Measurements from ENCODE around the gene FAM186B.

Gene FAM186B

GRCh38 chr12:49609059-49609874, 3.8 kb upstream of the FAM186B start:
- no peak for DNase-seq (ENCODE audit: low spot score)

DNA sequence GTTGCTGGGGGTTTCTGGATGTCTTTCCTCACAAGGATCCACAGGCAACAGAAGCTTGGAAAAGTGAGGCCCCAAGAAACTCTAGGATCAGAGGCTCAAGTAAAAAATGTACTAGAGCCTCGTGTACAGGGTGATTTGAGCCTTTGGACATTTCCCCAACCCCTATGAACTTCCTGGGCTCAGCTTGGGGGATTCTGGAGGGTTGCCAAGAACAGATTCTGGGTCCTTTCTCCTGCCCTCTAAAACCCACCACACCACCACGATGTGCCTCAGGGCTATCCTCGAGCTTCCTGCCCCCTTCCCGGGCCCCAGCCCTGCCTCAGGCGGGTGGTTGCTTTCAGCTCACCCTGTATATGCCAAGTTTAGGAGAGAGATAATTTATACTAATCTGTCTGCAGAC, 583 bp downstream of the FAM186B start:
- no peak for DNase-seq (ENCODE audit: low spot score)

- DNase-seq (ENCODE audit: low spot score): no peak
Observed at GRCh38 chr12:49603721-49604120, 1.7 kb downstream of the FAM186B start.

DNA sequence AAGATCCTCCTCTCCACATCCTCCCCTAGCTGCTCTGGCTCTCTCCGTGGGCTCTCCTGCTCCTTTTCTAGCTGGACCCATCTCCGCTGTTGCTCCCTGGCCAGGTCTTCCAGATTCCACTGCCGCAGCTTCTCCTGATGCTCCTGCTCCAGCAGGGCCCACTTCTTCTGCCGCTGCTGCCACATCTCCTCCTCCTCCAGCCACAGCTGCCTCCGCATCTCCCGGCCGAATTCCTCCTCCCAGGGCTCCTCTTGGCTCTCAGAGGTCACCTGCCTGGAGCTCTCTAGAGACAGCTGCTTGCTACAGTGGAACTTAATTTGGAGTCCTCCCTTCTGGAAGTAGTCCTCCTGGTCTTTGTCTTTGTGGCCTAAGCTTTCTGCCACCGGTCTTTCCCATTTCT, 5.5 kb downstream of the FAM186B start:
- DNase-seq (ENCODE audit: low spot score): no peak

GRCh38 chr12:49598527-49598926, 6.9 kb downstream of the FAM186B start:
- DNase-seq (ENCODE audit: low spot score): no peak

- DNase-seq (ENCODE audit: low spot score): no peak
Observed at GRCh38 chr12:49588721-49589516, 16.5 kb downstream of the FAM186B start.

GRCh38 chr12:49588281-49588680, 17.2 kb downstream of the FAM186B start:
- DNase-seq (ENCODE audit: low spot score): no peak

DNA sequence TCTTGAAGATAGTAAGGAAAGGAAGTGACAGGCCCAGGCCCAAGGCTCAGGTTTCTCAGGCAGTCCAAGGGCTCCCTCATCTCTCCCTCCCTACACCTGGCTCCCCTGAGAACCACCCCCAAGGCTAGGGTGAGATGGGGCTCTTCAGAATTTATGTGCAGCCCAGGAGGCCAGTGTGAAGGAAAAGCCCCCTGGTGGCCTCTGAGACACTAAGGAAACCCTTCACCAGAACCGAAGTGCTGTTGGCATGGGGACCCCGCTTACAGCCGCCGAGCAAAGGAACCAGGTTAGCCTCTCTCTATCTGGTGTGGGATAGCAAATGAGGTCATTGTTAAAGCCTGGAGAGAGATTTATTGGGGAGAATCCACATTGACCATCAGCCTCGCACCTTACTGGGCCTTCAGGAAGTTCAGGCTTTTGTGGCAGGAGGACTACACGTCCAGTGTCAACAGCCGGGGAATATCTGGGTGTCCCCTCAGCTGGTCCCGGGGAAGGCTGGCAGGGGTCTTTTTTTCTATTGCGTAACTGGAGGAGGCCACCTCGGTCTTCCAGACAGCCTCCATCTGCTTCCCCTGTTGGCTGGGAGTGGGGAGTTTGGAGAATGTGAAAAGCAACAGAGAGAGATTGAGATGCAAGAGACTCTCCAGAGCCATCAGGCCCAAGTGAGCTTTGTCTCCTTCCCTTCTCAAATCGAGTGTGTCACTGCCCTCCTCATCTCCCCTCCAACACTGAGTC, 18.1 kb downstream of the FAM186B start:
- peak; percentile 23 for DNase-seq (ENCODE audit: low spot score)

- no peak for DNase-seq (ENCODE audit: low spot score)
Observed at GRCh38 chr12:49585477-49586459, 19.7 kb downstream of the FAM186B start.

- DNase-seq (ENCODE audit: low spot score): no peak
Observed at GRCh38 chr12:49584591-49584990, 20.8 kb downstream of the FAM186B start.

DNA sequence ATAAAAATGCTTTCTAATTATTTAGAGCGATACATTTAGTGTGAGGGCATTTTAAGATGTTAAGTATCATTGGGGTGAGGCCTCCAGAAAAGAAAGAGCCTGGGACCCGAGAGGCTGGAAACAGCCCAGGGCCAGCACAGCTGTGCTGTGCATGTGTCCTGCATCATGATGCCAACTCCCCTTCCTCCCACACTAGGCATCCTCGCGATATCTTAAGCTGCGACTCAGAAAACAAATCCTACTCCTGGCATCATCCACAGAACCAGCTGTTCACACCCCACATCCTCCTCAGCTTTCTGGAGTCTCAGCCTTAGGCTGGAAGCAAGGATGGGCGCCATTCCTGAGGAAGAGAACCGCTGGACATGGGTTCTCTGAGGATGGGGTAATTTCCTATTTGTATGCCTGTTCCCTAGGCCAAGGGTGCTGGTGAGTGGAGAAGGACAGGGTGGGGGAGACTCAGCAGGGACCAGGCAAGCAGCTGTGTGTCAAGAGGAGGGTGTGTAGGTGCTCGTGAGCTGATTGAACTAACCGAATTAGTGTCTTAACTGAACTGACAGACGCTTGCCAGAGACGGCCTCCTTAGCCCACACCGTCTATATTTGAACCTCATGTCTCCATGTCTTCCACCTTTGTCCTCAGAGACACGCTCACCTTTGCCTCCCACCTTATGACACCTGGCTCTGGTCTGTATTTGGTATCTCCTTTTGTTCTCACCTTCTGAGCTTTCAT, 21.9 kb downstream of the FAM186B start:
- DNase-seq (ENCODE audit: low spot score): no peak

GRCh38 chr12:49582850-49583249, 22.6 kb downstream of the FAM186B start:
- DNase-seq (ENCODE audit: low spot score): no peak

GRCh38 chr12:49582201-49582600, 23.2 kb downstream of the FAM186B start:
- no peak for DNase-seq (ENCODE audit: low spot score)

DNA sequence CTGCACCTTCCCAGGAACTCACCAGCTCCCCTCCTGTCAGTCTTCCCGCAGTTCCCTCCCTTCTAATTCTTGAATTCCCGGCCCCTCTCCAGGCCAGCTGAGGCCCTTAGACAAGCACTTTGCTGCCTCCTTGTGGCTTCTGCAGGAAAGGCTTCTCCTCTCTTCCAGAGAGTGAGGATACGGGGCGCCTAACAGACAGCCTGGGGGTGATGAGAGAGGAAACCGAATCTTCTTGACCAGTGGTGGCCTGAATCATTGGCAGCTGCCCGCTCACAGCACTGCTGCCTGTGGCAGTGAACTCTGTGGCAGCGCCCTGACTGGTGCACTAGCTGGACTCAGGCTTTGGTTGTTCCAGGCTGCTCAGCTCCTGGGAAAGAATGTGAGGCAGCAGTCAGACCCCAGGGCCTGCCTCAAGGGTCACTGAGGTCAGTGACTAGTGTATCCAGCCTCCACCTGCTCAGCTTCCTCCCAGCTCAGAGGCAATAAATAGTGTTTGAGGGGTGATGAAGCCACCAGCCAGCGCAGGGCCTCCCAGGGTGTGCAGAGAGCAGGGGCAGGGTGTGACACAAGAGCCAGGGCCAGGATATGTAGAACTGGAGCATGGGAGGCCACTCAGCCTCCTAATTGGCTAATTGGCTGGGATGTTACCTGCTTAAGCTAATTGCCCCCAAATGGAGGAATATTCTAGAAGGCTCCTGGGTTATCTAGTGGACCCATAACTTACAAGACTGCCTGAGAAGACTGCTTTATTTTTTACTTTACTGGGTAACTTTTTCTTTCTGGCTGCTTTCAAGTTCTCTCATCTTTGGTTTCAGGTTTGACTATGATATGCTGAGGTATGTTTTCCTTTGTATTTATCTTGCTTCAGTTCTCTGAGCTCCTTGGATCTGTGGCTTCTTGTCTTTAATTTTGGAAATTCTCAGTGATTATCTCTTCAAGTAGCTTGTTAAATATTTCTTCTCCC, 24.6 kb downstream of the FAM186B start:
- DNase-seq (ENCODE audit: low spot score): peak; percentile 80

DNA sequence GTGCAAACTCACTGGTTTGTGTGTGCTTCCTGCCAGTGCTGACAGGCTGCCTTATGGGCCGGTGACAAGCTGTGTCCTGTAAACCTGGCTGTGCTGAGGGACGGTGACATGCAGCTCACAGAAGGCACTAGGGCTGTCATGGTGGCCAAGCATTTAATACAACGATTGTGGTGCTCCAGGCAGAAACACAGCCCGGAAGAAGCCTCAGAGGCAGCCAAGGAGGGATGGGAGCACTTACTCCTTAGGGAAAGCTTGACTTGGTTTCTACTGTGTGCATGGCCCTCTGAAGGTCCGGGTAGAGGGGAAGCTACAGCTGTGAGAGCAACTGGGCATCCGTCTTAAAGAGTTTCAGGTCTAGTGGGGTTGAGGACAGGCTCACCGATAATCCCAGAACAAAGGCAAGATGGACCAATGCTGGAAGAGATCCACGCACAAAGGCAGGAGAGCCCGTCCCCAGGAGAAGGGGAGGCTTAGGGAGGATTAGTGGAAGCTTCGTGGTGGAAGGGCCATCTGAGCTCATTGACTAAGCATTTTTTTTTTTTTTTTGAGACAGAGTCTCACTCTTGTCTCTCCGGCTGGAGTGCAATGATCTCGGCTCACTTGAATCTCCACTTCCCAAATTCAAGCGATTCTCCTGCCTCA, 26.8 kb downstream of the FAM186B start:
- no peak for DNase-seq (ENCODE audit: low spot score)

DNA sequence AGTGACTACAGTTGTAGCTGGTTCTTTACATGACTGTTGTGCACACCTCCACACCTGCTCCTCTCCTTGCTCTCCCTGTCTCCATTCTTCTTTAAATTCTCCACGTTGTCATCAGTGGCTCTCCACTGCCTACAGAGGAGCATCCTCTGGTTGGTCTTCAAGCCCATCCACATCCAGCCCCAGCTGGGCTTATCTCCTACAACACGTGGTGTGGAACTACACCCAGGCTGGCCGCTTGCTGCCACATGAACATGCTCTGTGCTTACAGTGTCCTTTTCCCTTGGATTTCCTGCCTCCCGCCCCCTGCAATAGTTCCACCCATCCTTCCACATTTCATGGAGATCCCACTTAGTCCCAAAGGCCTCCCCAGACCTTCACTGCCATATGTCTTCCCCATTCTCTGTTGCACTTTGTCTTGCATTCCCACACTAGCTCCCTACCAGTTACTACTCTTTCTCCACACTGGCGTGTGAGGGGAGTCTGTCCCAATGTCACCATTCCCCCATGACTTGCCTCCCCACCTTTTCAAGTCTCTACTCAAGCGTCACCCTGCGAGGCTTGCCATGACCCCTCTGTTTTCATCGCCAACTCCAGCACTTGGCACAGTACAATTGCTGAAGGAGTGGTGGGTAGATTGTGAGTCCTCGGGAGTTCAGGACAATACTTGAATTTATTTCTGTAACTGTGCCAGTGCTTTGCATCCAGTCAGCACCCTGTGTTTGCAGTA, 27.7 kb downstream of the FAM186B start:
- no peak for DNase-seq (ENCODE audit: low spot score)

DNA sequence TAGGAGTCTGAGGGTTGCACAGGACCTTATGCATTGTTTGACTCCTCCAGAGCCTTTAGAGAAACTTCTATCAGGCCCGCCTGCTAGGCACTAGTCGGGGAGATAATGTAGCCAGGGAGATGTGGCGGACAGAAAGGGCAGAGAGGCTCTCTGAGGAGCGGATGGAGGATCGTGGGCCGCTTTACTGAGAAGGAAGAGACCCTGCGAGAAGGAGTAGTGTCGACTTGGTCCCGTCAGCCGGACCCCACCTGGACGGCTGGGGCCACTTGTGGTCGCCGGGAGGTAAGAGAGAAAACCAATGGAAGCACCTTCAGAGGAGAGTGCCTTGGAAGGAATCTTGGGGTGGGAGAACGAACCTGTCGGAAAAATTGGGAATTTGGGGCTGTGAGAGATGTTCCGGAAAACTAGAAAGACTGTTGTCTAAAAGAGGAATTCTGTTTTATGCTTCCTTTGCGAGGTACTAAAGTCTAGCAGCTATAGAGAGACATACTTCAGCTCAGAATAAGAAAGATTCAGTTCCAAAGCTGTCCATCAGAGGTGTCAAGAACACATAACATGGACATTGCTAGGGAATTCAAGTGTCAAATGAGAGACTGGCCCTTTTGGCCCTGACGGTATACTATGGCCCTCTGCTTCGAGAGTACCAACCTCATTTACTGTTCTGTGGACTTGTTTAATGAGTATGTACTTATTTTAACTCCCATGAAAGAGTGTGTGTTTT, 36.8 kb downstream of the FAM186B start:
- no peak for DNase-seq (ENCODE audit: low spot score)
